HPDE6-E6E7 (cell line): Measurements from ENCODE around the gene PIK3R1.
A peak's percentile ranks its signal among the peaks of the same experiment; 100 is the strongest.

Experiments
- DNase-seq: peaks from one replicate; pipeline ENCODE4 v3.0.0; 2011; ENCODE audit warnings: missing footprints; ENCODE audit errors: extremely low spot score

PIK3R1 gene

GRCh38 chr5:68329554-68330255 is 114.1 kb downstream of the PIK3R1 start:
- no peak for DNase-seq

GRCh38 chr5:68330574-68330973 is 115.0 kb downstream of the PIK3R1 start:
- DNase-seq: no peak

- no peak for DNase-seq
These were observed 115.9 kb downstream of the PIK3R1 start for GRCh38 chr5:68331192-68332079.

GRCh38 chr5:68332080-68332451 is 116.5 kb downstream of the PIK3R1 start:
- DNase-seq: no peak

- DNase-seq: no peak
These were observed 117.0 kb downstream of the PIK3R1 start for GRCh38 chr5:68332556-68332955.

- DNase-seq: no peak
These were observed 118.3 kb downstream of the PIK3R1 start for GRCh38 chr5:68333649-68334552.

- DNase-seq: no peak
These were observed 119.0 kb downstream of the PIK3R1 start for GRCh38 chr5:68334553-68334886.

- no peak for DNase-seq
These were observed 119.5 kb downstream of the PIK3R1 start for GRCh38 chr5:68335075-68335474.

- no peak for DNase-seq
These were observed 120.6 kb downstream of the PIK3R1 start for GRCh38 chr5:68336200-68336599.

- DNase-seq: no peak
These were observed 121.7 kb downstream of the PIK3R1 start for GRCh38 chr5:68337235-68337634.

- no peak for DNase-seq
These were observed 124.4 kb downstream of the PIK3R1 start for GRCh38 chr5:68339921-68340321.

- DNase-seq: no peak
These were observed 125.5 kb downstream of the PIK3R1 start for GRCh38 chr5:68341006-68341405.

GRCh38 chr5:68342693-68343092 is 127.1 kb downstream of the PIK3R1 start:
- DNase-seq: no peak

GRCh38 chr5:68343421-68343826 is 127.9 kb downstream of the PIK3R1 start:
- peak; percentile 88 for DNase-seq

GRCh38 chr5:68344447-68345111 is 129.0 kb downstream of the PIK3R1 start:
- DNase-seq: peak; percentile 67

- no peak for DNase-seq
These were observed 129.6 kb downstream of the PIK3R1 start for GRCh38 chr5:68345171-68345570.

GRCh38 chr5:68345582-68345981 is 130.0 kb downstream of the PIK3R1 start:
- no peak for DNase-seq

GRCh38 chr5:68347536-68347935 is 132.0 kb downstream of the PIK3R1 start:
- DNase-seq: no peak

- no peak for DNase-seq
These were observed 133.1 kb downstream of the PIK3R1 start for GRCh38 chr5:68348447-68349222.

- no peak for DNase-seq
These were observed 134.6 kb downstream of the PIK3R1 start for GRCh38 chr5:68350176-68350575.
